HepG2 (cell line): ENCODE measurements around the gene COQ8A. TPM values are rescaled to one million over a fixed set of nuclear protein-coding genes. Genes with fewer than 3 reads are reported as not detected.

Experiments used
- EHMT2 ChIP-seq: fragments of 200-600 bp; sonication (generic); IDR thresholded peaks from 2 replicates; pipeline ENCODE4 v1.7.0; 2017; ENCODE audit warnings: antibody characterized with exemption, low read depth, low read length, borderline replicate concordance
- HHEX ChIP-seq: IDR thresholded peaks from 2 replicates; pipeline ENCODE4 v1.6.1; 2016; ENCODE audit warnings: control low read depth
- HINFP ChIP-seq: sonication (generic); formaldehyde crosslinking; IDR thresholded peaks from 2 replicates; pipeline ENCODE4 v1.4.0; 2020; ENCODE audit warnings: low read depth, mild to moderate bottlenecking, missing genetic modification reagents
- HNRNPL ChIP-seq: fragments of 200-400 bp; formaldehyde crosslinking; IDR thresholded peaks from 2 replicates; pipeline ENCODE4 v1.6.1; 2017; ENCODE audit warnings: mild to moderate bottlenecking, low read depth, low read length
- MEF2D ChIP-seq: sonication (generic); formaldehyde crosslinking; IDR thresholded peaks from 2 replicates; pipeline ENCODE4 v1.5.1; 2020; ENCODE audit warnings: mild to moderate bottlenecking, missing genetic modification reagents
- RXRA ChIP-seq: sonication (generic); formaldehyde crosslinking; IDR thresholded peaks from 2 replicates; pipeline ENCODE4 v1.5.1; 2020; ENCODE audit warnings: missing genetic modification reagents
- ZBTB21 ChIP-seq: sonication (generic); formaldehyde crosslinking; IDR thresholded peaks from 2 replicates; pipeline ENCODE4 v1.4.0; 2020; ENCODE audit warnings: missing genetic modification reagents
- ZBTB7B ChIP-seq: sonication (generic); formaldehyde crosslinking; IDR thresholded peaks from 2 replicates; pipeline ENCODE4 v1.4.0; 2020; ENCODE audit warnings: missing genetic modification reagents
- ZFP1 ChIP-seq: IDR thresholded peaks from 2 replicates; pipeline ENCODE4 v1.6.1; 2016
- ZKSCAN5 ChIP-seq: sonication (generic); formaldehyde crosslinking; IDR thresholded peaks from 2 replicates; pipeline ENCODE4 v1.5.1; 2020; ENCODE audit warnings: mild to moderate bottlenecking, missing genetic modification reagents
- ZNF329 ChIP-seq: sonication (generic); formaldehyde crosslinking; IDR thresholded peaks from 2 replicates; pipeline ENCODE4 v1.9.0; 2021; ENCODE audit warnings: low read depth, mild to moderate bottlenecking, missing genetic modification reagents
- ZNF33A ChIP-seq: sonication (generic); formaldehyde crosslinking; IDR thresholded peaks from 2 replicates; pipeline ENCODE4 v1.5.1; 2020; ENCODE audit warnings: missing genetic modification reagents, mild to moderate bottlenecking, moderate library complexity, borderline replicate concordance
- ZNF549 ChIP-seq: sonication (generic); formaldehyde crosslinking; IDR thresholded peaks from 2 replicates; pipeline ENCODE4 v1.5.0; 2020; ENCODE audit warnings: missing genetic modification reagents
- ZNF564 ChIP-seq: sonication (generic); formaldehyde crosslinking; IDR thresholded peaks from 2 replicates; pipeline ENCODE4 v1.8.1; 2023; ENCODE audit warnings: mild to moderate bottlenecking, missing genetic modification reagents
- ZNF790 ChIP-seq: sonication (generic); formaldehyde crosslinking; IDR thresholded peaks from 2 replicates; pipeline ENCODE4 v1.8.0; 2022; ENCODE audit warnings: missing genetic modification reagents, mild to moderate bottlenecking, borderline replicate concordance
- polyA plus RNA-seq, 8 experiments: library from polyadenylated mRNA; depleted of rRNA in 3 of 8; stranded (reverse) in 7 of 8; unstranded in 1 of 8; fragments of >200 nt; fragmentation: Illumina TruSeq in 4 of 8; extraction: Trizol in 4 of 8; gene quantifications; 2 replicates each; pipeline versions ENCODE4 v1.2.1 to v1.2.3, GENCODE V29; 2011 to 2016; ENCODE audit warnings: low read depth in 4 of 8, missing spikeins in 1 of 8, mixed read lengths in 1 of 8; ENCODE audit not compliant: insufficient read depth in 1 of 8
- total RNA-seq, 5 experiments: library from RNA; depleted of rRNA; stranded (reverse); fragments of >200 nt; fragmentation: Illumina TruSeq; extraction: Trizol; gene quantifications; 2 replicates each; pipeline ENCODE4 v1.2.3, GENCODE V29; 2016; ENCODE audit warnings: low read depth in 1 of 5
- TF ChIP-seq, protein P1 (sequence below): IDR thresholded peaks from 2 replicates; pipeline ENCODE4 v1.6.1; 2012; ENCODE audit warnings: low read length, improper control_type of control experiment
- TF ChIP-seq, protein P2 (sequence below): sonication (generic); formaldehyde crosslinking; IDR thresholded peaks from 2 replicates; pipeline ENCODE4 v1.8.1; 2023; ENCODE audit warnings: mild to moderate bottlenecking, missing genetic modification reagents
- TF ChIP-seq, protein P3 (sequence below): sonication (generic); formaldehyde crosslinking; IDR thresholded peaks from 2 replicates; pipeline ENCODE4 v1.4.0; 2020; ENCODE audit warnings: mild to moderate bottlenecking, missing genetic modification reagents
- TF ChIP-seq, protein P4 (sequence below): sonication (generic); formaldehyde crosslinking; IDR thresholded peaks from 2 replicates; pipeline ENCODE4 v1.4.0; 2020; ENCODE audit warnings: missing genetic modification reagents, low read depth, mild to moderate bottlenecking, borderline replicate concordance
- TF ChIP-seq, protein P5 (sequence below): sonication (generic); formaldehyde crosslinking; IDR thresholded peaks from 2 replicates; pipeline ENCODE4 v1.4.0; 2020; ENCODE audit warnings: missing genetic modification reagents

The COQ8A gene
- total and polyA plus RNA-seq, 2 of the 13 experiments (the other 11 are each of a cell fraction or from before 2014, with no cell fraction given): 60.4 to 88.7 TPM

- TF ChIP-seq, protein P1, sequence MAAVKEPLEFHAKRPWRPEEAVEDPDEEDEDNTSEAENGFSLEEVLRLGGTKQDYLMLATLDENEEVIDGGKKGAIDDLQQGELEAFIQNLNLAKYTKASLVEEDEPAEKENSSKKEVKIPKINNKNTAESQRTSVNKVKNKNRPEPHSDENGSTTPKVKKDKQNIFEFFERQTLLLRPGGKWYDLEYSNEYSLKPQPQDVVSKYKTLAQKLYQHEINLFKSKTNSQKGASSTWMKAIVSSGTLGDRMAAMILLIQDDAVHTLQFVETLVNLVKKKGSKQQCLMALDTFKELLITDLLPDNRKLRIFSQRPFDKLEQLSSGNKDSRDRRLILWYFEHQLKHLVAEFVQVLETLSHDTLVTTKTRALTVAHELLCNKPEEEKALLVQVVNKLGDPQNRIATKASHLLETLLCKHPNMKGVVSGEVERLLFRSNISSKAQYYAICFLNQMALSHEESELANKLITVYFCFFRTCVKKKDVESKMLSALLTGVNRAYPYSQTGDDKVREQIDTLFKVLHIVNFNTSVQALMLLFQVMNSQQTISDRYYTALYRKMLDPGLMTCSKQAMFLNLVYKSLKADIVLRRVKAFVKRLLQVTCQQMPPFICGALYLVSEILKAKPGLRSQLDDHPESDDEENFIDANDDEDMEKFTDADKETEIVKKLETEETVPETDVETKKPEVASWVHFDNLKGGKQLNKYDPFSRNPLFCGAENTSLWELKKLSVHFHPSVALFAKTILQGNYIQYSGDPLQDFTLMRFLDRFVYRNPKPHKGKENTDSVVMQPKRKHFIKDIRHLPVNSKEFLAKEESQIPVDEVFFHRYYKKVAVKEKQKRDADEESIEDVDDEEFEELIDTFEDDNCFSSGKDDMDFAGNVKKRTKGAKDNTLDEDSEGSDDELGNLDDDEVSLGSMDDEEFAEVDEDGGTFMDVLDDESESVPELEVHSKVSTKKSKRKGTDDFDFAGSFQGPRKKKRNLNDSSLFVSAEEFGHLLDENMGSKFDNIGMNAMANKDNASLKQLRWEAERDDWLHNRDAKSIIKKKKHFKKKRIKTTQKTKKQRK: no peak
- TF ChIP-seq, protein P2, sequence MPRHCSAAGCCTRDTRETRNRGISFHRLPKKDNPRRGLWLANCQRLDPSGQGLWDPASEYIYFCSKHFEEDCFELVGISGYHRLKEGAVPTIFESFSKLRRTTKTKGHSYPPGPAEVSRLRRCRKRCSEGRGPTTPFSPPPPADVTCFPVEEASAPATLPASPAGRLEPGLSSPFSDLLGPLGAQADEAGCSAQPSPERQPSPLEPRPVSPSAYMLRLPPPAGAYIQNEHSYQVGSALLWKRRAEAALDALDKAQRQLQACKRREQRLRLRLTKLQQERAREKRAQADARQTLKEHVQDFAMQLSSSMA (CRISPR knock-in tag): peak; percentile 33; the same call in 1 of the 2 replicates
- no peak; the same call in 1 of the 2 replicates for TF ChIP-seq RXRA (CRISPR knock-in tag)
- peak; percentile 81; the same call in 1 of the 2 replicates for TF ChIP-seq HNRNPL
- peak; percentile 74 for TF ChIP-seq MEF2D (CRISPR knock-in tag)
- peak; percentile 69 for TF ChIP-seq ZBTB7B (CRISPR knock-in tag)
- TF ChIP-seq HINFP: peak; percentile 71; the same call in 1 of the 2 replicates
- 0 out of 2 replicates have a peak, but pooled peaks have one; percentile 39 for TF ChIP-seq ZBTB21 (CRISPR knock-in tag)
- 0 out of 2 replicates have a peak, but pooled peaks have one; percentile 15 for TF ChIP-seq ZNF329
- TF ChIP-seq ZNF549 (CRISPR knock-in tag): no peak
- peak; percentile 97; the same call in 1 of the 2 replicates for TF ChIP-seq ZNF790 (CRISPR knock-in tag)
- no peak for TF ChIP-seq ZFP1
- no peak for TF ChIP-seq EHMT2
- no peak; the same call in 1 of the 2 replicates for TF ChIP-seq ZNF33A (CRISPR knock-in tag)
- TF ChIP-seq ZNF564: no peak; the same call in none of the 2 replicates
- TF ChIP-seq HHEX (CRISPR knock-in tag): 0 out of 2 replicates have a peak, but pooled peaks have one; percentile 6
- TF ChIP-seq ZKSCAN5: 0 out of 2 replicates have a peak, but pooled peaks have one; percentile 41
- TF ChIP-seq, protein P3, sequence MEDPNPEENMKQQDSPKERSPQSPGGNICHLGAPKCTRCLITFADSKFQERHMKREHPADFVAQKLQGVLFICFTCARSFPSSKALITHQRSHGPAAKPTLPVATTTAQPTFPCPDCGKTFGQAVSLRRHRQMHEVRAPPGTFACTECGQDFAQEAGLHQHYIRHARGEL (CRISPR knock-in tag): peak; percentile 91; the same call in 1 of the 2 replicates
- TF ChIP-seq, protein P4, sequence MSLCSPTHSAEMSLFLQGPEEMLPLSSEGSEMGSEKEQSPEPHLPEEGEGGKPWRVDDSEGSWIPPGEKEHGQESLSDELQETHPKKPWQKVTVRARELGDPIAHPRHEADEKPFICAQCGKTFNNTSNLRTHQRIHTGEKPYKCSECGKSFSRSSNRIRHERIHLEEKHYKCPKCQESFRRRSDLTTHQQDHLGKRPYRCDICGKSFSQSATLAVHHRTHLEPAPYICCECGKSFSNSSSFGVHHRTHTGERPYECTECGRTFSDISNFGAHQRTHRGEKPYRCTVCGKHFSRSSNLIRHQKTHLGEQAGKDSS (CRISPR knock-in tag): peak; percentile 65; the same call in 1 of the 2 replicates
- TF ChIP-seq, protein P5, sequence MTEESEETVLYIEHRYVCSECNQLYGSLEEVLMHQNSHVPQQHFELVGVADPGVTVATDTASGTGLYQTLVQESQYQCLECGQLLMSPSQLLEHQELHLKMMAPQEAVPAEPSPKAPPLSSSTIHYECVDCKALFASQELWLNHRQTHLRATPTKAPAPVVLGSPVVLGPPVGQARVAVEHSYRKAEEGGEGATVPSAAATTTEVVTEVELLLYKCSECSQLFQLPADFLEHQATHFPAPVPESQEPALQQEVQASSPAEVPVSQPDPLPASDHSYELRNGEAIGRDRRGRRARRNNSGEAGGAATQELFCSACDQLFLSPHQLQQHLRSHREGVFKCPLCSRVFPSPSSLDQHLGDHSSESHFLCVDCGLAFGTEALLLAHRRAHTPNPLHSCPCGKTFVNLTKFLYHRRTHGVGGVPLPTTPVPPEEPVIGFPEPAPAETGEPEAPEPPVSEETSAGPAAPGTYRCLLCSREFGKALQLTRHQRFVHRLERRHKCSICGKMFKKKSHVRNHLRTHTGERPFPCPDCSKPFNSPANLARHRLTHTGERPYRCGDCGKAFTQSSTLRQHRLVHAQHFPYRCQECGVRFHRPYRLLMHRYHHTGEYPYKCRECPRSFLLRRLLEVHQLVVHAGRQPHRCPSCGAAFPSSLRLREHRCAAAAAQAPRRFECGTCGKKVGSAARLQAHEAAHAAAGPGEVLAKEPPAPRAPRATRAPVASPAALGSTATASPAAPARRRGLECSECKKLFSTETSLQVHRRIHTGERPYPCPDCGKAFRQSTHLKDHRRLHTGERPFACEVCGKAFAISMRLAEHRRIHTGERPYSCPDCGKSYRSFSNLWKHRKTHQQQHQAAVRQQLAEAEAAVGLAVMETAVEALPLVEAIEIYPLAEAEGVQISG (CRISPR knock-in tag): peak; percentile 76; the same call in 1 of the 2 replicates
These were observed 561 bp upstream of the COQ8A start (continued) for GRCh38 chr1:226939438-226940028.
